ENCODE measurements around the gene EFNA5.

Gene EFNA5

DNA sequence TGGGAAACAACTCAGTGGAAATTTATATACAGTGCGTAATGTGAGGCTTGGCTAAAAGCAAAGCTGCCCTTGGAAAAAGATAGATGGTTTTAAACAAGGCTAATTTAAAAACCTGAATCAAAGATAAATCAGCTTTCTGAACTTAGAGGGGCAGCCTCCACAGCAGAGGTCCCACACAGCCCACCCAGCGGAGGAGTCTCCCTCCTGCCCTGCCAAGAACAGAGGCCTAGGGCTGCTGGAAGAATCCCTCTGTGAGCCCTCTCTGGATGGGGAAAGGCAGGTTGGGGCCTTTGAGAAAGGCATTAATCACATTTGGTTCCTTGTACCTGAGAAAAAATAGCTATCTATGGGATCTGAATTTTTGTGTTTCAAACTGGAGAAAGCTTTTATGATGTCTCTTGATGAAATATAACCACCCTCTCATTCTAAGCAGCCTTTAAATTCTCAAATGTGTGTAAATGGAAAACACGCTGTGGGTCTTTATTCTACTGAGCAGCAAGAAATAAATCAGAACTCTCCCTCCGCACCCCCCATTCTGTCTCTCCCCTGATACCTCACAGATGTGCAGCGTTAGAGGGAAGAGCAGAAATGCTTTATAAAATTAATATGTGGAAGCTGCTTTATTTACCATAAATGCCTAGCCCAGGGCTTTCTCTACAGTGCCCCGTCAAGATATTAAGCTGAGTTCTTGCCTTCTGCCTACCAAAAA, 329.2 kb downstream of the EFNA5 start:
- in situ Hi-C loops (cut with HindIII; ENCODE audit: low sequenced_read_pairs) = no loop called here

DNA sequence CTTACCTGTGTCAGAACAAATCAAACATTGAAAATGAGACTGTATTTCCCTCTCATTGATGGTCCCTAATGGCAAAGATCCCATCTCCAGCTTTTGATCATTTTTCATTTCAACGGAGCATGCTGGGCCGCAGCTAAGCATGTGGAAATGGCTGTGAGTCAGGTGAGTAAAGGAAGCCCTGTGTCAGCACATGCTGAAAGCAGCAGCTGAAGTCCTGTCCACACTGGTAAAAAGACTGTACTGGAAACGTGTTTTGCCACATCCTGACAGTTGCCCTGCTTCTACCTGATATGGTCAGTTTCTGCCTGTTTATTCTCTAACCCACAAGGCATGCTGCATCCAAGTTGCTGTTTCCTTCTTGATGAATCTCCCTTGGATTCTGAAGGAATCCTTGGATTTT, 330.1 kb downstream of the EFNA5 start:
- in situ Hi-C loops (cut with HindIII; ENCODE audit: low sequenced_read_pairs) = no loop called here

DNA sequence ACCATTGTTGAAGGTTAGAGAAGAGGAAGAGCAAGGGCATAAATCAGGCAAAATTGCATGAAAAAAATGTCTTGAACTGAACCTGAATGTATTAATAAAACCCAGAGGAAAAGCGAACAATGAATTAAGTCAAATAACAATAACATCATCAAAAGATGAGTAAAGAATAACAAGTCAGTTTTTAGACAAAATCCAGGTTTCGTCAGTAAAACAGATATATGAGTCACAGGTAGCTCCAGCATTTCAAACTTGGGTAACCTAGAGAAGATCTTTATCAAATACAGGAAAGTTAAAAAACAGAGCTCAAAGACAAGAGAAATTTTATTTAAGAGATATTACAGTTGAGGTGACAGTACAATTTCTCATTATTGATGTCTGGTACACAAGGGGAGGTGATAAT, 332.4 kb downstream of the EFNA5 start:
- in situ Hi-C loops (cut with HindIII; ENCODE audit: low sequenced_read_pairs) = no loop called here

DNA sequence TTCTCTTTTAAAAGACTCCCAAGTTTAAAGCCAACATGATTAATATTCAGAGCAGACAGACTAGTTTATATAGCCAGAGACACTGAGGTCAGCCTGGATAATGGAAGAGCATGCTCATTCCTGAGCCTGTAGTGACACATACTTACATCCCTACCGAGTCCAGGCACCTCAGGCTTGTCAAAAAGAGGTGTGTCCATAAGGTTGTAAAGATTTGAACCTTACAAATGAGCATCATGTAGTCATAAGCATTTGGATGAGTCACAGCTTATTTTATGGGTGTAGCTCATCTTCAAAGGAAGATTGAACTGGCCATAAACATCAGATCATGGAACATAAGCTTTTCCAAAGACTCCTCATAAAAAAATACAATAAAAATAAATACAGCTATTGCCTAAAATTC, 333.5 kb downstream of the EFNA5 start:
- in situ Hi-C loops (cut with HindIII; ENCODE audit: low sequenced_read_pairs) = no loop called here

DNA sequence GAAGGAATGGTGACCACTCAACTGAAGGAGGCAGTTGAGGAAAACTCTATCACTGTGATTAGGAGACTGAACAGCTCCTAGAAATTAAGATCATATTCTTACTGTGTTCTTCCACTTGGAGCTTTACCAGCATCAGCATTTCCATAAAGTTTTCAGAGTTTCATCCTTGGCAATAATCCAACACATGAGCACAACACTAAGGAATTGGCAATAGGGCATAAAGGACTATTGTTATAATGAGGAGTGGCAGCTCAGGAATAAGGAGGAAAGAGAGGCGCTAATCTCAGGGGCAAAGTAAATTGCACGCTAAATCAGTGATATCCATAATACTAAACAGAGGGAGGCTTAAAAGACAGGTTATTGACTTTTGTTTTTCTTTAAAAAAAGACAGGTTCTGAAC, 338.9 kb downstream of the EFNA5 start:
- in situ Hi-C loops (cut with HindIII; ENCODE audit: low sequenced_read_pairs) = no loop called here

DNA sequence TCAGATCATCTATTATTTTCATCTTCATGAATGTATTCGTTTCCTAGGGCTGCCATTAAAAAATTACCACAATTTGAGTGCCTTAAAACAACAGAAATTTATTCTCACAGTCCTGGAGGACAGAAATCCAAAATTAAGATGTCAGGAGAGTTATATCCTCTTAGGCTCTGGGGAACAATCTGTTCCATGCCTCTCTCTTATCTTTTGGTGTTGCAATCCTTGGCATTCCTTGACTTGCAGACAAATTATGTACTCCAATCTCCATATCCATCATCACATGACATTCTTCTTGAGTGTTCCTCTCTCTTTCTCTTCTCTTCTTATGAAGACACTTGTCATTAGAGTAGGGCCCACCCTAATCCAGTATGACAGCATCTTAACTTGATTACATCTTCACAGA, 339.4 kb downstream of the EFNA5 start:
- in situ Hi-C loops (cut with HindIII; ENCODE audit: low sequenced_read_pairs) = no loop called here

DNA sequence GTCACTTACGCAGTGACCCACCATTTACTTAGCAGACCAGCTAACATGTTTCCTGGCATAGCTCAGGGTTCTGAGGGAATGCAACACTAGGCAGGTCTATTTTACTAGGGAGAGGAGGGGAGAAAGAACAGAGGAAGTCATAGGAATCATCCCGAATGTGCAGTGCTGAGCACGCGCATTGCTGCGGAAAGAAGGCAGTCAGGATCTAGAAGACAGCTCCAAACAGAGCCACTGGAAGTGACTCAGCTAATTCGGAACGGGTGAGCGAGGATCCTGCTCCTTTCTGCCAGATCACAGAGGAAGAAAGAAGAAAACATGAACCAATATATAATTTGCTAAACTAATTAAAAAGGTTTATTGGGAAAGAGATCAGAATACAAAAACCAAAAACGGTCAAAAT, 339.8 kb downstream of the EFNA5 start:
- in situ Hi-C loops (cut with HindIII; ENCODE audit: low sequenced_read_pairs) = no loop called here

GRCh38 chr5:107329850-107330249, 340.9 kb downstream of the EFNA5 start:
- in situ Hi-C loops (cut with HindIII; ENCODE audit: low sequenced_read_pairs) = no loop called here
